Vagina (tissue), 2 donors: ENCODE data around the gene TINCR.

Source experiments
- CTCF ChIP-seq, 3 experiments: fragments of 450-650 bp in 2 of 3; fragments of 200-600 bp in 1 of 3; sonication (generic) in 1 of 3; IDR thresholded peaks; one replicate each; pipeline ENCODE4 v1.5.1; 2017 to 2019; ENCODE audit warnings: antibody characterized with exemption in 3 of 3, mild to moderate bottlenecking in 2 of 3, moderate library complexity in 2 of 3
- POLR2A ChIP-seq, 2 donors: fragments of 450-650 bp; IDR thresholded peaks; one replicate each; pipeline ENCODE4 v1.6.1; 2017; ENCODE audit warnings: antibody characterized with exemption in 2 of 2, mild to moderate bottlenecking in 2 of 2, moderate library complexity in 2 of 2

DNA sequence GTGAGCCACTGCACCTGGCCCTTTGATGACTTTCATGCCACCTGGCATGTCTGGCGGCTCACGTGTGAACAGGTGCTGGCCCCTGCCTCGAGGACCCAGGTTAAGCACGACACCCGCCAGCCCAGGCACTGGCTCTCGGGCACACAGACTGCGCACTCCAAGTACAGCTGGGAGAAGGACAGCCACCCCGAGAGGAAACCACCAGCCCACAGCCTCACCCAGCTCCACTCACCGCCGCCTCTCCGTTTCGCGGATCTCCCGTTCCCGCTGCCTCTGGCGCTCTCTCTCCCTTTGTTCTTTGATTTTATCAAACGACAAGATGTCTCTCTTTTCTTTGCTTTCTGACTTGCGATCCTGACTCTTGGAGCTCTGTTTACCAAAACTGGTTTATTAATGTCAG, 27.4 kb upstream of the TINCR start:
- no peak for TF ChIP-seq CTCF (IDR thresholded peaks at IDR 0.05)
- TF ChIP-seq POLR2A (IDR thresholded peaks at IDR 0.05) = no peak
